GM12801 (cell line): ENCODE data around the gene SH3YL1.

Source experiments
- TF ChIP-seq, protein P1 (sequence below): IDR thresholded peaks from one replicate; pipeline ENCODE4 v1.5.1; 2011; ENCODE audit warnings: control low read depth; ENCODE audit not compliant: insufficient read length; ENCODE audit errors: extremely low read depth

Gene SH3YL1

DNA sequence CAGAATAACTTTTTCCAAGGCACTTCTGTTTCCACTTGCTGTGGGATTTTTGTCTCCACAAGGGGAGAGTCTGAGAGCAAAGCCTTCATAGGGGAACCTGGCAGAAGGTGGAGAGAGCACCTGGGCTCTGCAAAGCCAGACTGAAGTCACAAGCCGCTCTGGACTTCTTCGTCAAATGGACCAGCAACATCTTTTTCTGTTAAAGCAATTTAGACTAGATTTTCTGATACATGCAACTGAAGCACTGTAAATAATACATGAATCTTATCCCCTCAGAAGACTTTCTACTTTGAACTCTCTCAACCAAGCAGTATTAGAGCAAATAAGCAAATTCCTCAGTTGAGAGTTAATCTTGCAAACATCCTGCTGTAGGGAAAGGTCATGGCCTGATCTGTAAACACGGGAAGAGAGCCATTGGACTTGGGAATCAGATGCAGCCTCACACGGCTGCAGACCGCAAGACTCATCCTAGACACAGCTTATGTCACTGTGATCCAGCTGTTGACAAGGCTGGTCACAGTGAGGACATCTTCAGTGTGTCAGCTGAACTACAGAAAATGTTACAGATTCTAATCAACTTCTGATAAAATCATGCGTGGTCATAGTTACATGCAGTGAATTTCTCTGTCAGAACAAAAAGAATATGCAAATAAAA lies 3.2 kb downstream of the SH3YL1 start:
- TF ChIP-seq, protein P1, sequence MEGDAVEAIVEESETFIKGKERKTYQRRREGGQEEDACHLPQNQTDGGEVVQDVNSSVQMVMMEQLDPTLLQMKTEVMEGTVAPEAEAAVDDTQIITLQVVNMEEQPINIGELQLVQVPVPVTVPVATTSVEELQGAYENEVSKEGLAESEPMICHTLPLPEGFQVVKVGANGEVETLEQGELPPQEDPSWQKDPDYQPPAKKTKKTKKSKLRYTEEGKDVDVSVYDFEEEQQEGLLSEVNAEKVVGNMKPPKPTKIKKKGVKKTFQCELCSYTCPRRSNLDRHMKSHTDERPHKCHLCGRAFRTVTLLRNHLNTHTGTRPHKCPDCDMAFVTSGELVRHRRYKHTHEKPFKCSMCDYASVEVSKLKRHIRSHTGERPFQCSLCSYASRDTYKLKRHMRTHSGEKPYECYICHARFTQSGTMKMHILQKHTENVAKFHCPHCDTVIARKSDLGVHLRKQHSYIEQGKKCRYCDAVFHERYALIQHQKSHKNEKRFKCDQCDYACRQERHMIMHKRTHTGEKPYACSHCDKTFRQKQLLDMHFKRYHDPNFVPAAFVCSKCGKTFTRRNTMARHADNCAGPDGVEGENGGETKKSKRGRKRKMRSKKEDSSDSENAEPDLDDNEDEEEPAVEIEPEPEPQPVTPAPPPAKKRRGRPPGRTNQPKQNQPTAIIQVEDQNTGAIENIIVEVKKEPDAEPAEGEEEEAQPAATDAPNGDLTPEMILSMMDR = no peak

DNA sequence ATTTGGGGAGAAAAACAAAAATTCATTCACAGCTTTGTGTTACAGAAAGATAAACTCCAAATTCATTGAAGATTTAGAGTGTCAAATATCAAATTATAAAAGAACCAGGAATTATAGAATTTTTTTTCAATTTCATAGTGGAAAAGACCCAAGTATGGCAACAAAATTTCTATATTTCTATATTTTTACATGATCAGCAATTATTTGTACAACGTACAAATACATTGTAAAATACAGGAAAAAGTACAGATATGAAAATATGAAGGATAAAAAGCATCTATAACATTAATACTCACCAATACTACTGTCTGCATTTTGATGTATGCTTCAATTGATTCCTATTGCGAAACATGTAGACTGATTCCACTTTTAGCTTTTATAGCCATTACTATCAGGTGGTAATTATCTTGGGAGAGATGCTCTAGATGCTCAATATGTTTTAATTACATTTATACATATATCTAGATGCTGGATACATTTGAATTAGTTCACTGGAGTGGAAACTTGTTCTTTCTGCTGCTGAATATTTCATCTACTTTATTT lies 4.0 kb downstream of the SH3YL1 start:
- TF ChIP-seq, protein P1 = no peak

DNA sequence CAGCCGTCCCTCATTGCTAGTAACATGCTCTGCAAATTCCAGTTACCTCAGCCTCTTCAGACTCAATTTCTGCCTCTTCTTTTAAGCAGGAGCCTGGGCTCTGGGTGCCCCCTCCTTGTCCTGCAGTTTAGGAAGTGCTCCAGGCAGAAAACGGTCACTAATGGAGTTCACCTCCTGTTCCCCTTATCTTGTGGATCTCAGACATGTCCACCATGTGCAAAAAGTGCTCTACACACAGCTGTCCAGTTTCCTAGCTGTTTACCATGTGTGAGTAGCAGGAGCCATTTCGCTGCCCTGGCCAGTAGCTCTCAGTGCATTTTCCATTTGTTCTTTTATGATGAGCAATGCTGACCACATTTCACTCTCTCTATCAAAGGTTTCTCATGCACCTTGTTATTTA lies 4.9 kb downstream of the SH3YL1 start:
- TF ChIP-seq, protein P1 = no peak

DNA sequence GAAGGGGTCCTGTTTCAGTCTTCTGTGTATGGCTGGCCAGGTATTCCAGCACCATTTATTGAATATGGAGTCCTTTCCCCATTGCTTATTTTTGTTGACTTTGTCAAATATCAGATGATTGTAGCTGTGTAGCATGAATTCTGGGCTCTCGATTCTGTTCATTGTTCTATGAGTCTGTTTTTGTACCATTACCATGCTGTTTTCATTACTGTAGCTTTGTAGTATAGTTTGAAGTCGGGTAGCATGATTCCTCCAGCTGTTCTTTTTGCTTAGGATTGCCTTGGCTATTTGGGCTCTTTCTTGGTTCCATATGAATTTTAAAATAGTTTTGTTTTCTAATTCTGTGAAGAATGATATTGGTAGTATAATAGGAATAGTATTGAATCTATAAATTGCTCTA lies 6.0 kb downstream of the SH3YL1 start:
- TF ChIP-seq, protein P1 = no peak

DNA sequence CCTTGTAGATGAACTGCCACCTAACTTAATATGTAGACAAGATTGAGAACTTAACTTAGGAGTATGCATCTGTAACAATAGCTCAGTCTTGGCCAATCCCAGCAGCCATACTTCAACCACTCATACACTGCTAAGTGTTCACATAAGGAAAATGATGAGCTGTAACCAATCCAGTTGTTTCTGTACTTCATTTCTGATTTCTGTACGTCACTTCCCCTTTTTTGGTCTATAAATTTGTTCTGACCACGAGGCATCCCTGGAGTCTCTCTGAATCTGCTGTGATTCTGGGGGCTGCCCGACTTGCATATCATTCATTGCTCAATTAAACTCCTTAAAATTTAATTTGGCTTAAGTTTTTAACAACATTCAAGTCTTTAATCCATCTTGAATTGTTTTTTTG lies 6.4 kb downstream of the SH3YL1 start:
- TF ChIP-seq, protein P1 = no peak

DNA sequence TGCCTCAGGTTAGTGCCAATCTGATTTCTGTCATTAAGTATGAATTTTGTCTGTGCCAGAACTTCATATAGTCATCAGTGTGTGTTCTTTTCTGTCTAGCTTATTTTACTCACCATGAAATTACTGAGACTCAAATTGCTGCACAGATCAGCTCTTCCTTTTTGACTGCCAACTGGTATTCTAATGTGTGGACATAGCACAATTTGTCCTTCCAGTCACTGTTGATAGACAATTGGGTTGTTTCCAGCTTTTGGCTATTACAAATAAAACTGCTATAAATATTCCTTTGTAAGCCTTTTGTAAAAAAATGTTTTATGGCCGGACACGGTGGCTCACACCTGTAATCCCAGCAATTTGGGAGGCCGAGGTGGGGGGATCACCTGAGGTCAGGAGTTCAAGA lies 7.7 kb downstream of the SH3YL1 start:
- TF ChIP-seq, protein P1 = no peak

DNA sequence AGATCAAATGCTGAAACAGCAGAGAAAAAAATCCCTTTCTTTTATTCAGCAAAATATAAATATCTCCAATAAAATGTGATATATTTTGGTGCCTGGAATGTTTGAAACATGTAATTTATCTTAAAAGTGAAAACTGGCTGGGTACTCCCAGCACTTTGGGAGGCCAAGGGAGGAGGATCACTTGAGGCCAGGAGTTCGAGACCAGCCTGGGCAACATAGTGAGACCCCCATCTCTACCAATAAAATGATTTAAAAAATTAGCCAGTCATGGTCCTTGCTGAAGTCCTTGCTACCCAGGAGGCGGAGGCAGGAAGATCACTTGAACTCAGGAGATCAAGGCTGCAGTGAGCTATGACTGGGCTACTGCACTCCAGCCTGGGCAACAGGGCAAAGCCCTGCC lies 8.6 kb downstream of the SH3YL1 start:
- TF ChIP-seq, protein P1 = no peak
